AML-193 (cell line): ENCODE measurements around the gene AFG1L.
A peak's percentile ranks its signal among the peaks of the same experiment; 100 is the strongest.
"Not testable (repeated sequence)": the region's sequence is repeated elsewhere in the genome, so short reads cannot be mapped to it uniquely, and the experiment has no call there.

Source experiments
- DNase-seq, 2 experiments: peaks; one replicate each; lab custom pipeline; 2025; lab: John Stamatoyannopoulos, UW

Gene AFG1L

DNA sequence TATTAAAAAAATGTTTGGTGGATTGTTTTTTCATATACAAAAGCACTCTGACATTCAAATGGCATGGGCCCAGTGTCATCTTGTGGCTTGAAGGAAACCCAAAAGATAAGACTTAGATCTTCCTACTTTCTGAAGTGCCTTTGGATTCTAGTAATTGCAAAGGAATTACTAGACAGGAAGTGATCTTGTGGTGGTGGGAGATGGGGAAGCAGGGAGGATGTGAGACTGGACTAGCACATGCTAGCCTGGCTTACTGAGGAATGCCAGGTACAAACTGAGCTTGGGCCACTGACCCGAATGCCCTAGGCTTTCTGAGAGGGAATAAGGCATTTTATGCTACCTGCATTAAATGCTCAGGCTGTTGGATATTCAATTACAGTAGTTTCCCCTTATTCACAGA, 59.0 kb downstream of the AFG1L start:
- no peak for DNase-seq

DNA sequence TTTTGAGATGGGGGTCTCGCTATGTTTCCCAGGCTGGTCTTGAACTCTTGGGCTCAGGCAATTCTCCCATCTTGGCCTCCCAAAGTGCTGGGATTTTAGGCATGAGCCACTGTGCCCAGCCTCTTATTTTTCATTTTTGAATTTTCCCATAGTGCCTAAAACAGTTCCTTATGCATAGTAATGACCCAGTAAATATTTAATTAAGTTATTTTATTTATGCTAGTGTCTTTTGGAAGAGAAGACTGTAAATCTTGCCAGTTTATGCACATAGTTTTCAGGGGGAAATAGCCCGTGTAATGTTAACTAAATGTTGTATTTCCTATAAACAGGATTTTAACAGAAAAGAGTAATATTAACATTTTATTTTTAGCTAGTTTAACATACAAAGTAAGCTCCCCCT, 60.3 kb downstream of the AFG1L start:
- no peak for DNase-seq

DNA sequence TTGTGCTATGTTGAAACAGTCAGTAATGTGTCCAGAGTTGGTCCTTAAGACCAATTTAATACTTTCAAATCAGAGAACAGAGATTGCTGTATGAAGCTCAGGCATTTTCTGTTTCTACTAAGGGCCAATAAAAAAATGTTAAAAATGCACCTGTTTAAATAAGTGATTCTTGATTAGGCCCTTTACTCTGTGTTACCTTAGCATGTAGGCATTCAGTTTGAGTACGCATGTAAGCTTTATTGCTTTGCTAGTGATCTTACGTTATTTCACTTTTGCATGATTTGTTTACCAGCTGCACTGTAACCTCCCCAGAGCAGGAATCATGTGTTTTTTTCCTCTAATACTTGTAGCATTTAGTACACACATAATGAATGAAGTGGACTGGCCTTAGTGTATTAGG, 61.0 kb downstream of the AFG1L start:
- no peak for DNase-seq

DNA sequence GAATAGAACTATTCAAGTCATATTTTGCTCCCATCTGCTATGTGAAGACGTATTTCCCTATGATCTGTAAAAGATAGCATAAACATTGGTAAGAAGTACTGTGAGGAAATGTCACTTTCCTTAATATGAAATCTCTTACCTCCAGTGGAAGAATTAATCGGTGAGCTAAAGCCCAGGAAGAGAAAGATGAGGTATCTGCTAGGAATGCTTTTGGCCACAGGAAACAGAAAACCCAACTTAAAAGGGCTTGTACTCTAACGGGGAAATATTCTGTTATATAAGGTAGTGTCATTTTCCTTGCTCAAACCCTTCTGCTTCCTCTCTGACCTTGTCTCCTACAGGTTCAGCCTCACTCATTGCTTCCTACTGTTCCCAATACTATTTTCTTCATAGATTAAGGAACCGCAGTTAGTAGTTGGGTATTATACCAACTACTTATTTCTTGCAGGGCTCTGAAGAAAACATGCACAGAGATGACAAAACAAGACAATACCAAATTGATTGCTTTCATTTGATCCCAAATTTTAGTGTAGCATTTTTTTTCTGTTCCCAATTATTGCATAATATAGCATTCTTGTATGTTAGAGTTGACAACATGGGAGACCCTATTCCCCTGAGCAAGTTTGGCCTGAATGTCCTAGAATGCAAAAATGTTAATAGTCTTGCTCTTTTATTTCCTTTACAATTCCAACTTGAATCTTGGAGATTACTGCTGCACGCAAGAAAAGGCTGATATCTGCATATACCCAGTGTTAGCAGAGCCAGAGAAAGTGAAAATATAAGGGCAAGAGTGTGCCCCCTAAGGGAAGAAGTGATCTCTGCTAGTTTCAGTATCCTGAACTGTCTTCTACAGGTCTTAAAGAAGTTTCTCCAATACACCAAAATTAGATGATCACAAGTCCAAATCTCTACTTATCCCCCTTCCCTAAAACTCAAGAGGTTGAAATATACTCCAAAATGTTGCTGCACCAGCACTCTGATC, 65.3 kb downstream of the AFG1L start:
- peak; percentile 56 to 64 for DNase-seq

DNA sequence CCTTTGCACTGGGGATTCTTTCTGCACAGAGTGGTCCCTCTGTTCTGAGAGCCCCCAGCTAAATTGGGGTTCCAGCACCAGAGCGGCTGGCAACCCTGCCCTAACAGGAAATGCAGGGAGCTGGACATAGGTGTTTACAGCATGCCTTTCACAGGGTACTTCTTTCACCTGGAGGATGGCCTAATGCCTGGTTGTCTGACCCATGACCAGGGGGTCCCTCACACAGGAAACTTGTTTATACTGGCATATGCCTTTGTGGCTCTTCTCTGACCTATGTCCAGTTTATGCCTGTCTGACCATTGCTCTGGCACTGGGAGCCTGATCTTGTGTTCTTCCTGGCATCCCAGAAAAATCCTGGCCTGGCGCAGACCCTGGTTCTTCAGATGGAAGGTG, 66.1 kb downstream of the AFG1L start:
- DNase-seq, result no peak

DNA sequence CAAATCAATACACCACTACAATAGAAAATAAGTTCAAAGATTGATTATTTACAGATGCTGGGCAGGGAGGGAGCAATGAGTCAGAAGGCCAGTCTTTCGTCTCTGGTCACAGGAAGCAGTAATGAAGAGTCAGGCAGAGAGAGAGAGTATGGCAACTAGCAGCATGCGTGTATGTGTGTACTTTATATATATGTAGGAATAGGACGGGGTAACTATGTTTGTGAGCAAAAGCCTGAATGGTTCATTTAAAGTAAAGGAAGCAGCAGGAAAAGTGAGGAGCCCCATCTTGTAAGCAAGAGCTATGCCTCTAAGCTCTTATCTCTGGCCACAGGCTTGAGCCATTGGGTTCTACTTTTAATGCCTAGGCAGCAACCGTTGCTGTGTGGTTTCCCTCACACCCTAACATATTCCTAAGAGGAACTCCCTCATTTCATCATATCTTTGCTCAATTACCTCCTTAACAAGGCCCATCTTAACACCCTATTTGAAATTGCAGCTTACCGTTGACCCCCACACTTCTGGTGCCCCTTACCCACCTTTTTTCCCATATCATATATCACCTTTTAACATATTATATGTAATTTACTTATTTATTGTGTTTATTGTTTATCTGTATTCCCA, 66.6 kb downstream of the AFG1L start:
- peak; percentile 97 to 98 for DNase-seq

DNA sequence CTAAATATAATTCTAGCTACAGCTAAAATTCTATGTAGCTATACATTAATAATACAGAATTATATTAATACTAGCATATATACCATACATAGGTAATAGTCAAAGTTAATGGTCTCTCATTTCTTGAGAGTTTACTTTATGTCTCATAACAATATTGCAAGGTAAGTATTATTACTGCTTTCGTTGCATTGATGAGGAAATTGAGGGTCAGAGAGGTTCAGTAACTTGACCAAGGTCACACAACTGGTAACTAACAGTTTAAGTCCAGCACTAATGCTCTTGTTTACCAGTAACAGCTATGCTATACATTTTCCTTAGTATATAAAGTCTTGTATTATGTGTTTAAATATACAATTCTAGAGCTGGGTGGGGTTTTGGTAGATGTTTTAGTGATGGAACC, 67.6 kb downstream of the AFG1L start:
- no peak for DNase-seq

DNA sequence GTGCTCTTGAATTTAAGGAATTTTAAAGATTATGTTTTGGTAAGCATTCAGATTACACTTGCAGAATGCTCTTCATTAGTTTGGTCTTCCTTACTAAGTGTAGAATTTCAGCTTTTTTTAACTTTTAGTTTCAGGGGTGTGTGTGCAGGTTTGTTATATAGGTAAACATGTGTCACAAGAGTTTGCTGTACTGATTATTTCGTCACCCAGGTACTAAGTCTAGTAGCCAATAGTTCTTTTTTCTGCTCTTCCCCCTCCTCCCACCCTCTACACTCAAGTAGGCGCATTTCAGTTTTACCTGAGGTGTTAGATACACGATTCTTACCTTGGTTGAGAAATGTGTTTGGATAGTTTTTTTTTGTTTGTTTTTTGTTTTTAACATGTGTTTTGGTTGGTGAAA, 68.3 kb downstream of the AFG1L start:
- DNase-seq, result no peak

DNA sequence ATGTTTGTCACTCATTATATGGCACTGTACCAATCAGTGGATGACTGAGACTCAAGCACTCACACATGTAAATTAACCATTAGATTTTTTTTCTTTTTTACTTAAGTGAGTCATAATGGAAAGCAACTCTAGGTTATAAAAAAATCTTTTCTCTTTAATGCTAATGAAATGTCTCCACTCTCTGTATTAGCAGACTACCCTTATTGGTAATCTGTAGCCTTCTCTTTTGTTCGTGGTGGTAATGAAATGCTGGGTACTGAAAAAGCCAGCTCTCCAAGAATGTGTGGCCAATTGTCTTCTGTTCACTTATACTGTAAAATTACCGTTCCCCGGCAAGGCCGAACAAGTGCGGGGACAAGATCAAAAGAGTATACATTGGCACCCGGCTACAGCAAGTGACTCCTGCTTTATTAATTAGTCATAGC, 69.0 kb downstream of the AFG1L start:
- DNase-seq, result no peak

DNA sequence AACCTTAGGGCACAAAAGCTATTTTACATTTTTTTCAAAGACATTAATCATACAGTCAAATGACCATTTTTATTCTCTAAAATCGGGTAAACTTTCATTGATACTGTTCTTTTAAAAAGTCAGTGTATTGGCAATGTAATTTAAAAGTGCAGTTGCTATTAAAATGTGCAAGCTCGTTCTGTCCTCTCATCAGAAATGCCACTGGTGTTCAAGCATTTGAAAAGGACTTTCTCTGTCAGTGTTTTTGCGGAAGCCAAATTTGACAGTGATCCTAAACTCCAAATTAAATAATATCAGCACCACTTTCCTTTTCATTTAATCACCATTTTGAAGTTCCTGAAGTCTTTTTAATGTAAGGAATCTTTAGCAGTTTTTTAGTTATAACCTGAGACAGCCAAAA, 69.6 kb downstream of the AFG1L start:
- no peak for DNase-seq

DNA sequence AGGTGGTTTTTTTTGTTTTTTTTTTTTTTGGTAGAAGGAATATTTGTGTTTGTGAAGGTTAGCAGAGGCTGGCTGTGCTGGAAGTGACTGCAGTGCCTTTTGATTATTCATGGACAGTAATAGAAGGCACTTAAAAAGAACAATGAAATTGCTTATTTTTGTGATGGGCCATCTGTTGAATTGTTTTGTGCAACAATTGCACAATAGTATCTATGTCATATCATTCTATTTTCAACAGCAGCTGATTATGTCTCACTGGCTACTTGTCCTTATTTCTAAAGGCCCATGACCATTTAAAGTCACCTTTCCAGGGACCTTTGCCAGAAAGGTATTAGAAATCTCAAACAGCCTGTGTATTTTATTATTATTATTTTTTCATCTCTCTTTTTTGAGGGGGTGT, 70.6 kb downstream of the AFG1L start:
- DNase-seq, result peak; percentile 45 to 62

DNA sequence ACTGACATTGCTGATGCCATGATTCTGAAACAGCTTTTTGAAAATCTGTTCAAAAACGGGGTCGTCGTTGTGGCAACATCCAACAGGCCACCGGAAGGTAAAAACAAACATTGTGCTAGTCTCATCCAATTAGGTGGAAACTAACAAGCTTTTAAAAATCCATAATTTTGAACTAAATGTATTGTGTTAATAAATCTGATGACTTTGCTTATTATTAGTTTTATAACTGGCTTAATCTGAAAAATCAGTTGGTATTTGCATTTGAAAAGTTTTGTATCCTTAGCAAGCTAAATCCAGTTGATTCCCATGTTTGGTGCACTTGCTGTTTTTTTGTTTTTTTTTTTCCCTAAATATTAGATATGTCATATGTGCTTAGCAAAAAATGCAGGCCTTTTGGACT, 71.4 kb downstream of the AFG1L start:
- DNase-seq, result no peak

DNA sequence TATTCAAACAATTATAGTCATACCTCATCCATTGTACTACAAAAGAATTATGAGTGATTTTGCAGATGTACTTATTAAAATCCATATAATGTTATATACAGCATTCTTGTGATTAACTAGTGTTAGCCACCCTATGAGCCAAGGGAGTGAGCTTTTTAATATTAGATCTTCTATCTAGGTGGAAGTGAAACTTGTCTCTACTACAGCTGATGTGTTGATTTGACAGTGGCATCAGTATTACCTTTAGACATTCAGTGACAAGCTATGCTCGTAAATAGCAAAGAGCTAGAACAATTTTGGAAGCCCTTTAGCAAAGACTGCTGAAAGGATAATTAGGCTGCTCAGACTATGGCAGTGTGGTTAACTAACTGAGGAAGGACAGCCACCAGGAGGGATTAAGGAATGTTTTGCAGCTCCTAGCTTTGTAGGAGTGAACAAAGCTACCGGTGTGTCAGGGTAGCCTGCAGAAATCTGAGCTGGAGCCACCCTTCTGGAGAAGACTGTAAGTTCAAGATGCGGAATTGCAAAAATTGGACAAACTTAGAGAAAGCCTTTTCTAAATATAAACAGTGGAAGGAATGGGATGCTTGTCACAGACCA, 73.7 kb downstream of the AFG1L start:
- DNase-seq, result no peak

DNA sequence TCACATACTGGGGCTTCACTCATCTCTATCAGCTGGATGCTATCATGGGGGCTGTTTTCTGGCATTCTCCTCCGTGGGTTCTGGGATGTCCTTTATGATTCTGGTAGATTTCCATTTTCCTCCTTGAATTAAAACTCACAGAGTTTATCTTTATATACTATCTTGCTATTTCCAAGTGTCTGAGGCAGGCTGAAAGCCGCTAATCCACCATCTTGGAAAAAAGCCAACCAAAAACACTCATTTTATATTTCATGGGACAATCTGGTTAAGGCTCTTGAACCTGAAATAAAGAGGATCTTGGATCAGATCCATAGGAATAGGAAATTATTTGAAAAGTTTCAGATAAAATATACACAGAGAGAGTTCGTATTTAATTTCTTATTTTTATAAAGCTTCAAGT, 86.0 kb downstream of the AFG1L start:
- DNase-seq, result no peak

DNA sequence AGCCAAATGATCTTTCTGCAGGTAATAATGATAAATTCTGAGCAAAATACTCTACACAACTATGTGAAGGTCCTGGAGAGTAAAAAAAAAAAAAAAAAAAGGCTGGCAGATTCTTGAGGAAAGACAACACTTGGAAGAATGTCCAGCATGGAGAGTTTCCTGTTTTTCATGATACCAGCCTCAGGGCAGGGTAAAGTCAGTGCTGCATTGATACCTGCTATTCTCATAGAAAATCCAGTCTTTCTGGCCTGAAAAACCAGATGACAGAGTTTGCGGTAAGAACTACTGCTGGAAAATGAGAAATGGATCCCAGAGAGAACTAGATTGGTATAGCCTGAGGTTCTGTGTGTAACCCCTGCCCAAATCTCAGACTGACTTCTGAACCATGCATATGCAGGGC, 89.1 kb downstream of the AFG1L start:
- DNase-seq, result no peak

DNA sequence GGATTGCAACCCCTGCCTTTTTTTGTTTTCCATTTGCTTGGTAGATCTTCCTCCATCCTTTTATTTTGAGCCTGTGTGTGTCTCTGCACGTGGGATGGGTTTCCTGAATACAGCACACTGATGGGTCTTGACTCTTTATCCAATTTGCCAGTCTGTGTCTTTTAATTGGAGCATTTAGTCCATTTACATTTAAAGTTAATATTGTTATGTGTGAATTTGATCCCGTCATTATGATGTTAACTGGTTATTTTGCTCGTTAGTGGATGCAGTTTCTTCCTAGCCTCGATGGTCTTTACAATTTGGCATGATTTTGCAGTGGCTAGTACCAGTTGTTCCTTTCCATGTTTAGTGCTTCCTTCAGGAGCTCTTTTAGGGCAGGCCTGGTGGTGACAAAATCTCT, 94.3 kb downstream of the AFG1L start:
- not testable (repeated sequence) for DNase-seq

DNA sequence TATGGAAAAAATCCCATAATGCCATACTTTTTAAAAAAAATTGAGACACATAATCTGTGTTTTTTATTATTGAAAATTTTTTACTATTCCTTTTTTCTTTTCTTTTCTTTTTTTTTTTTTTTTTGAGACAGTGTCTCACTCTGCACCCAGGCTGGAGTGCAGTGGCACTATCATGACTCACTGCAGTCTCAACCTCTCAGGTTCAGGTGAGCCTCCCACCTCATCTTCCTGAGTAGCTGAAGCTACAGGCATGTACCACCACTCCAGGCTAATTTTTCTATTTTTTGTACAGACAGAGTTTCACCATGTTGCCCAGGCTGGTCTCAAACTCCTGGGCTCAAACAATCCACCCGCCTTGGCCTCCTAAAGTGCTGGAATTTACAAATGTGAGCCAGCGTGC, 100.4 kb downstream of the AFG1L start:
- no peak for DNase-seq

DNA sequence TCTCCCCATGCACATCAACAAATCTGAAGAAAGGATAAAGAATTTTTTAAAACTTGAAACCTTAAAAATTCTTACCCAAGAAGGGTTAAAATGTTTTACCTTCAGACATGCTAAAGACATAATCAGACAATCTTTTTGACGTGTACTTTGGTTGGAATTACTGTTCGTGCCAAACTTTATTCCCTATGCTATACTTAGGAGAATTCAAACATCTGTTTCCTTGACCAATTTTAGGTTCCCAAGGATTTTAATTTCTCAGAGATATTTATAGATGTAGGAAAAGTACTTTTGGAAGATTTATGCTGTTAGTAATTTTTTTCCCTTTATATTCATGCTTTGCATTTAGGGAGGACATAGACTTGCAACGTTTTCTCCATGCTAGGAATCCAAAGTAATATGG, 108.4 kb downstream of the AFG1L start:
- DNase-seq, result no peak

DNA sequence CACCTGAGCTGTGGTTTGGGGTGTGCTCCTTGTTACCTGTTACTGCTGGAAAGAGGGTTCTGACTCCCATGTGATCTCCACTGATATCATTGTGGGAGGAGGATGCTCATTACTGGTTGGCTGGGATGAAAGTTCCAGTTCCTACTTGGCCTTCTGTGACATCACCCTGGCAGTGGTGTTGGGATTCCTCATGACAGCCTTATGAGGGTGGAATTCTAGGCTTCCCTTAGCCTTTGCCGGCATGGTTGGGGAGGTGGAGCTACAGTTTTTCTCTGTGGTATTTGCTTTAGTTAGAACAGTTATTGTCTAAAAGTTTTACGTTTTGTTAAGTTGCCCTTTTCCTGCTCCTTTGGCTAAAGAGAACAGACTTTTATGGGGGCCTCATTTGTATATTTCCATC, 112.1 kb downstream of the AFG1L start:
- no peak for DNase-seq

DNA sequence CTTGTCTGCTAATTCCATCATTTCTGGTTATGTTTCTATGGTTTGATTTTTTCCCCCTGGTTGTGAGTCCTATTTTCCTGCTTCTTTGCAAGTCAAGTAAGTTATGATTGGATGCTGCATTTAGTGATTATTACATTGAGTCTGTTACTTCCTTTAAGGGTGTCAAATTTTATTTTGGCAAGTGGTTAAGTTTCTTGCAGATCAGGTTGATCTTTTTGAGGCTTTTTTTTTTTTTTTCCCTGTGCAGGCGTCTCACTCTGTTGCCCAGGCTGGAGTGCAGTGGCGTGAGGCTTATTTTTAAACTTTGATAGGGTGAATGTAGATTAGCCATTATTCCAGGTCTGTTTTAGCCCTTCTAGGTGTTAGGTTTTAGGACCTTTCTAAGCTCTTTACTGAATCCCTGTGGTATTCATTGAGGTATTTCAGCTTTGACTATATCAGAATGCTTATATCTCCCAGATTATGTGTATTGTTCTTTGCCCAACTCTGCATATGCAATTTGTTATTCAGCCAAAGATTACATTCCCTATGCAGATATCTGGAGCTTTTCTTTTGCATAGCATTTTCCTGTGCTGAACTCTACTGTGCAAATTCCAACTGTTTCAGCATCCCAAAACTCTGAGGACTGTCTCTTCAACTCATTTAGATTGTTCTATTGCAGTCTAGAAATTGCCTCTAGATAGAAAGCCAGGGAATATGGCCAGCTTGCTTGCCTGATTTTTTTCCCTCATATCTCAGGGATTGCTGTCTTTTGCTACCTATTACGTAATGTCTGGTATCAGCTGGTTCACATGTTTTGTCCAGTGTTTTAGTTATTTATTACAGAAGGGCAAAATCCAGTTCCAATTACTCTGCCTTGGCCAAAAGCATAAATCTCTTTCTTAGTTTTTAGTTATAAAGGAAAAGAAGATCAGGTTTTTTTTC, 113.3 kb downstream of the AFG1L start:
- peak in 1 of 2 experiments; percentile 16 for DNase-seq

DNA sequence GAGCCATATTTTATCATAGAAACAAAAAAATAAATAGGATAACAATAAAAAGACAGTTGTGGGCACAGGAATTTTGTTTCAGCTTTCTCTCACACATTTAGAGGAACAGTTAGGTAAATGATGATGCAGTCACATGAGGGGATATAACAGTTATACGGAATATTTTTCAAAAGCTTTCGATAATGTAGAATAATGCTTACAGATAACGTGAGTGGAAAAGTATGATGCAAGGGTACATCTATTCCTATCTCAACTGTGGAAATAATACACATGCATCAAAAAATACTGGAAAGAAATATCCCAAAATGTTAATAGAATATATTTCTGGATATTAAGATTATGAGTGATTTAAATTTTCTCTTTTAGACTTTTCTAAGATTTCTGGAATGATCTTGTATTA, 114.0 kb downstream of the AFG1L start:
- DNase-seq, result no peak
